Anterior cingulate cortex (tissue), 58 donors: ENCODE data around the gene CCDC137.

Experiments
- DNase-seq, 58 donors: peaks; one replicate each; lab custom pipeline; 2025; lab: John Stamatoyannopoulos, UW

CCDC137 gene

DNA sequence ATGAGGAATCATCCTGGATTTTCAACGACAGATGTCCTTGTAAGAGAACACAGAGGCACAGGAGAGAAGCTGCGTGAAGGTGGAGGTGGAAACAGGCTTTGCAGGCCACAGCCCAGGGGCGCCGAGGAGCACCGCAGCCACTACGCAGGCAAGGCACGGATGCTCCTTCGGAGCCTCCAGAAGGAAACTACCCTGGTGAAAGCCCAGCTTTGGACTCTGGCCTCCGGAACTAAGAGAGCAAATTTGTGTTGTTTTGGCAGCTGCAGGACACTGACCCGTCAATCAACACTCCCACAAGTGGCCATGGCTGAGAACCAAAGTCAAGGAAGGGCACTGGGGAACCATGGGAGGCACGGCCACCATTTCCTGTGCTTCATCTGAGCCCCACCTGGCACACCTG is 13.6 kb downstream of the CCDC137 start:
- no peak for DNase-seq

DNA sequence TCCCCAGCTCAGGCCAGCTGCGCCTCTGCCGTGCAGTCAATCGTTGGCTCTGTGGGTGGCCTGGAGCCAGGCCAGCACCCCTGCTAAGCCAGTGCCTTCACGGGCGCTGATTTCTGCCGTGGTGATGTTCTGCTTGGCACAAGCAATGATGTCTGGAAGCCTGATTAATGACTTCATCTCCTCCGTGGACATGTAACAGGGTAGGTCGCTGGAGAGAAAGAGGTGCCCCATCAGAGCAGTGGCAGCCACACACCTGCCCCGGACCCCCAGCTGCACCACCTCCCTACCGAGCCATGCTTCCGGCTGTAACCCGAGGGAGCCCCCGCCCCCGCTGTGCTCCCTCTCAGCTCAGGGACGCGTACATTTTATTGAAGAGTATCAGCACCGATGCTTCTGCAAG is 15.1 kb downstream of the CCDC137 start:
- DNase-seq, result peak in 6 of 58 donors; percentile 9 to 44 (median 20)

DNA sequence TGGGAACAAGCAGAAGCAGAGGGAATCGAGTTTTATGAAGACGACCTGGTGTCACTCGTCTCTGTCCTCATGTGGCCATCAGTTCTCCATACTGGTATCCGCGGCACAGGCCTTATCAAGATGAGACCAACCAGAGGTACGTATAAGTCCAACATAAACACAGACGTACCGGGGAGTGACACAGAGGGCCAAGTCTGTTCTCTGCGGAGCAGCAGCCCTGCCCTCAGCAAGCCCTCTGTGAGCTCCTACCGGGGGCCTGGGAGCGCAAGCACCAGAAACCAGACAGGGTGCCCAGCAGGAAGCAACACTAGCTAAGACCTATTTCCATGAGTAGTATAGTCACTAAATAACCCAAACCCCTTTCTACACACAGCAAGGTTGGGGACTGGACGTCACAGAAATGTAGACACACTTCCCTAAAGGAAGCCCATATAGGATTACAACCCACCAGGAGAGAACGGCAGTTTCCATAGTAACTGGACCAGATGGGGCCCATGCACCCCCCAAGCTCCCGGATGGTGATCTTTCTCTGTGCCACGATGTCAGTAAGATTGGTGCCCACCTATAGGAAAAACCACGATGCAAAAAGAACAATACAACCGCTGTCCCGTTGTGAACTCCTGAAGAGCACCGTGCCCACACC is 16.1 kb downstream of the CCDC137 start:
- peak in 2 of 58 donors; percentile 18 to 32 for DNase-seq

DNA sequence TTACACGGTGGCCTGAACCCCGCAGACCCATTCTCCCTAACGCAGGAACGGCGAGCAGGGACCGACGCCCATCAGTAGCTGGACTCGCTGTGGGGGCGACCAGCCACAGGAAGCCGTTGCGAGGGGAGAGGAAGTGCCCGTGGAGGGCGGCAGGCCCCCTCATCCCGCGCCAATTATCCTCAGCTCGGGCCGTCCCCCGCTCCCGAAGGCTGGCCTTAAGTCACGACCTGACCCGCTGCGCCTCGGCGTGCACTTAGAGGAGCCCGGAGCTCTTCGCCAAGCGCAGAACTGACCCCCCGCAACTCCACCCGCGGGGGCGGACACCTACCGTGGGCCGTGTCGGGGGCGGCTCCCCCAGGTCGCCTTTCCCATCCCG is 16.7 kb downstream of the CCDC137 start:
- DNase-seq, result peak in 3 of 58 donors; percentile 27 to 39 (median 39)

GRCh38 chr17:81683584-81684441 is 17.3 kb downstream of the CCDC137 start, which contains the start of the genes ARL16 and HGS:
TSS of gene ARL16 (minus strand) at chr17:81683797. CDS start at chr17:81683753, 44 bp downstream.
TSS of gene HGS (plus strand) at chr17:81684011. CDS start at chr17:81684067, 56 bp downstream.
- DNase-seq, result peak; percentile 76 to 99 (median 96)

DNA sequence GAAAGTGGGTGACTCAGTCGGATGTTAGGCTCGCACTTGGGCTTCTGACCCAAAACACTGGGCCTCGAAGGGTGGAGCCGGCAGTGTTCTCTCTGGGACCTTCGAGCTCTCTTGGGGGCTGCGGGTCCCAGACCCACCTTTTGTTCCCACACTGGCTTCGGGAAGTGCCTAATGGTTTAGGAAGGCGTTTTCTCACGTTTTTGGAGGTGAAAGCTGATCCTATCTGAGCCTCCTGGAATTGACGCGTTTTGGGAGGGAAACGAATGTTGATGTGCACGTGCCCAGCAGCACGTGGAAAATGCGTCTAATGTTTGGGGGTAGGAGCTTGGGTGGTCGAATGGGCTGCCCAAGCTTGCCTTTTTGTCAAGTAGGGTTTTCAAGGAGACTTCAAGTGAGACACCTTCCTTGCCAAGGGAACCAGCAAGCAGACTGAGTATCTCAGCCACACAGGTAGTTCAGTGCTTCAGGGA is 17.9 kb downstream of the CCDC137 start:
- no peak for DNase-seq

DNA sequence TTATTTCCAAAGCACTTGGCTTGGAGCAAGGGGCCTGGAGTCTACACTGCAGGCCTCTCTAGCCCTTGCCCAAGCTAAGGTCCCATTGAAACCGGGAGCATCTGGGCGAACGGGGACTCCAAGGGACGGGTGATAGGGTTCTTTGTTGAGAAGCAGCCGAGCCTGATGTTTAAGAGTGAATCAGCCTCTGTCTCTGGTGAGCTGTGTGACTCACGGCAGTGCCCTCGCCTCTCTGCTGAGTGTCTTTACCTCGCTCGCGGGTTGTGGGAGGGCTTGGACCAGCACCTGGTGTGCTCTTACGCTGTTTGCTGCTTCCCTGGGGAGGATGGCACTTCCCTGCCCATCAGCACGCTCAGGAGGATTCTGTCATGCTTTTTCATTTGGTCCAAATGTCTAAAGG is 18.6 kb downstream of the CCDC137 start:
- DNase-seq, result peak in 1 of 58 donors; percentile 18

DNA sequence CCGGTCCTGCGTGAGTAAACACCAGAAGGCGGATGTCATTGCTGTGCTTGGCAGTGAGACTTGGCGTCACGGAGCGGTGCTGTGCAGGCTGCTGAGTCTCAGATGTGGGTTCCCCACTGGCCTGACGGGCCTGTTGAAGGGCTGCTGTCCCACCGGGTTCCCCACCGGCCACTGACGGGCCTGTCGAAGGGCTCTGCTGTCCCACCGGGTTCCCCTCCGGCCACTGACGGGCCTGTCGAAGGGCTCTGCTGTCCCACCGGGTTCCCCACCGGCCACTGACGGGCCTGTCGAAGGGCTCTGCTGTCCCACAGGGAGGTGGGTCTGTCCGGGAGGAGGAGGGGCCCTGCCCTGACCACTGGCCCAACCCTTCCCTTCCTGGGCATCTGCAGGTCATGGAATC is 20.1 kb downstream of the CCDC137 start:
- DNase-seq, result no peak

GRCh38 chr17:81687770-81688541 is 21.4 kb downstream of the CCDC137 start:
- no peak for DNase-seq

GRCh38 chr17:81688616-81689015 is 22.1 kb downstream of the CCDC137 start:
- DNase-seq, result no peak

- no peak for DNase-seq
Measured at GRCh38 chr17:81690066-81690465, 23.5 kb downstream of the CCDC137 start.

GRCh38 chr17:81690549-81690948 is 24.0 kb downstream of the CCDC137 start:
- DNase-seq, result no peak

GRCh38 chr17:81691196-81691595 is 24.7 kb downstream of the CCDC137 start:
- no peak for DNase-seq

DNA sequence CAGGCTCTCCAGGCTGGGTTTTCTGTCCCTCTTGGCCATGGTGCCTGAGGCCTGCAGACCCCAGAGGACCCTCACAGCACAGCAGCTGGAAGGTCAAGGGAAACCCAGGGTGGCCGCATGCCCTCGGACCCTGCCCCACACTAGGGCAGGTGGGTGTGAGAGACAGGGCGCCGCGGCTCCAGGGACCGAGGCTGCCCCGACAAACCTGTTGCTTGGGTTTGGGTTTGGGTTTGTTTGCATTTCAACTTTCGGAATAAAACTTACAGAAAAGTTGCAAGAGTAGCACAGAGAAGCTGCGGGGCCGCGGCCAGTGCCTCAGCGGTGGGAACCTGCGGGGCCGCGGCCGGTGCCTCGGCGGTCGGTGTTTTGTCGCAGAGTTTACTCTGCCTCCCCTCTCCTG is 25.1 kb downstream of the CCDC137 start:
- DNase-seq, result no peak

DNA sequence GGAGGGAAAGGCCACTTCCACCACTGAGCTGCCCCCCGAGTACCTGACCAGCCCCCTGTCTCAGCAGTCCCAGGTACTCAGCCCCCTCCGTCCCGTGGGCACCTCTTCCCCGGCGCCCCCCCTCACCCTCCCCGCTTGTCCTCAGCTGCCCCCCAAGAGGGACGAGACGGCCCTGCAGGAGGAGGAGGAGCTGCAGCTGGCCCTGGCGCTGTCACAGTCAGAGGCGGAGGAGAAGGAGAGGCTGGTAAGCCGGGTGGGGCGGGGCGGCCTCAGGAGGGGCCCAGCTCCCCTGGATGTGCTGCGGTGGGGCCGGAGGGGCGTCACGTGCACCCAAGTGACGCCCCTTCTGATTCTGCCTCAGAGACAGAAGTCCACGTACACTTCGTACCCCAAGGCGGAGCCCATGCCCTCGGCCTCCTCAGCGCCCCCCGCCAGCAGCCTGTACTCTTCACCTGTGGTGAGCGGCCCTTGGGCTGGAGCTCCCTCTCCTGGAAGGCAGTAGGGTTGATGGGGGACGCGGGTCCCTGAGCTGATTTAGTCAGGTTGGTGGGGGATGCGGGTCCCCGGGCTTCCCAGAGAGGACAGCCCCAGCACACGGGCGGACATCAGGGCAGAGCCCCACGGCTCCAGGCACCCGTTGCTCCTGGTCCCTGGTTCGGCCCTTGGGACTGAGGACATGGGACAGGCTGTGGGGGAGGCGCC is 27.1 kb downstream of the CCDC137 start:
- no peak for DNase-seq

DNA sequence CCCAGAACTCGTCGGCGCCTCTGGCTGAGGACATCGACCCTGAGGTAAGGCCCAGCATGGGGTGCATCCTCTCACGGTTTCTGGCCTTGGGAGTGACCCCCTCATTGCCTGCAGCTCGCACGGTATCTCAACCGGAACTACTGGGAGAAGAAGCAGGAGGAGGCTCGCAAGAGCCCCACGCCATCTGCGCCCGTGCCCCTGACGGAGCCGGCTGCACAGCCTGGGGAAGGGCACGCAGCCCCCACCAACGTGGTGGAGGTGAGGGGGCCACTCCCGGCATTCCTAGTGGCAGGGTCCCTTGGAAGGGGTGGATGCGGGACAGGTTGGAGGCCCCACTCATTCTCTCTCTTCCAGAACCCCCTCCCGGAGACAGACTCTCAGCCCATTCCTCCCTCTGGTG is 28.3 kb downstream of the CCDC137 start:
- no peak for DNase-seq

GRCh38 chr17:81695211-81695610 is 28.7 kb downstream of the CCDC137 start:
- no peak for DNase-seq

- no peak for DNase-seq
Measured at GRCh38 chr17:81695801-81696200, 29.3 kb downstream of the CCDC137 start.

- DNase-seq, result no peak
Measured at GRCh38 chr17:81696218-81696941, 29.8 kb downstream of the CCDC137 start.
